A549 (cell line): ENCODE data around the gene CAMTA1.

Experiments
- BHLHE40 ChIP-seq: IDR thresholded peaks from 2 replicates; pipeline ENCODE4 v1.6.1; 2012; ENCODE audit warnings: low read depth, low read length, inconsistent platforms
- CBX8 ChIP-seq: fragments of 200-600 bp; sonication (generic); IDR thresholded peaks from 2 replicates; pipeline ENCODE4 v1.6.1; 2016
- CHD2 ChIP-seq: fragments of 150-350 bp; IDR thresholded peaks from 2 replicates; pipeline ENCODE4 v1.6.1; 2014; ENCODE audit warnings: low read length; ENCODE audit not compliant: partially characterized antibody
- CTCF ChIP-seq: fragments of >200 bp; sonication (Bioruptor Twin); formaldehyde crosslinking; IDR thresholded peaks from 3 replicates; pipeline ENCODE4 v1.5.1; 2016
- MAX ChIP-seq: IDR thresholded peaks from 2 replicates; pipeline ENCODE4 v1.6.1; 2012
- MAZ ChIP-seq: fragments of 150-350 bp; IDR thresholded peaks from 2 replicates; pipeline ENCODE4 v1.6.1; 2014; ENCODE audit warnings: antibody characterized with exemption, low read depth, low read length, borderline replicate concordance
- POLR2A ChIP-seq: IDR thresholded peaks from 2 replicates; pipeline ENCODE4 v1.6.1; 2012; ENCODE audit warnings: mild to moderate bottlenecking, low read length

GRCh38 chr1:7648761-7649384, 863.6 kb downstream of the CAMTA1 start:
- TF ChIP-seq CBX8 (no peak), POLR2A (no peak), CTCF (no peak), CHD2 (no peak), MAX (no peak), BHLHE40 (no peak), MAZ (no peak)
